Heart right ventricle (tissue), 16 donors: ENCODE data around the gene FEN1. TPM values are rescaled to one million over a fixed set of nuclear protein-coding genes. Genes with fewer than 3 reads are reported as not detected.

Source experiments
- ATAC-seq, 8 donors: fragments of 200-7000 bp; cut with Tn5 transposase; one replicate each; pipeline ENCODE4 v1.9.1; 2020; ENCODE audit warnings: mild to moderate bottlenecking in 8 of 8, moderate library complexity in 8 of 8, moderate number of reproducible peaks in 1 of 8
- DNase-seq, 2 donors: peaks; one replicate each; pipeline ENCODE4 v3.0.0-alpha.2; 2020
- H3K27ac ChIP-seq, 10 donors: fragments of 200-600 bp; sonication (generic) in 2 of 10; one replicate each; pipeline versions ENCODE4 v1.5.0 to v1.8.0; 2020 to 2022; ENCODE audit warnings: mild to moderate bottlenecking in 3 of 10
- H3K27me3 ChIP-seq, 7 donors: fragments of 200-600 bp; one replicate each; pipeline ENCODE4 v1.8.0; 2021 to 2022; ENCODE audit warnings: mild to moderate bottlenecking in 2 of 7
- H3K36me3 ChIP-seq, 9 donors: fragments of 200-600 bp; sonication (generic) in 1 of 9; one replicate each; pipeline versions ENCODE4 v1.5.0 to v1.8.0; 2020 to 2022; ENCODE audit warnings: mild to moderate bottlenecking in 2 of 9
- H3K4me1 ChIP-seq, 9 donors: fragments of 200-600 bp; sonication (generic) in 1 of 9; one replicate each; pipeline versions ENCODE4 v1.5.0 to v1.8.0; 2020 to 2022; ENCODE audit warnings: mild to moderate bottlenecking in 4 of 9
- H3K4me3 ChIP-seq, 10 donors: fragments of 200-600 bp; sonication (generic) in 2 of 10; one replicate each; pipeline versions ENCODE4 v1.5.0 to v1.8.0; 2020 to 2022; ENCODE audit warnings: mild to moderate bottlenecking in 7 of 10, moderate library complexity in 2 of 10
- H3K9me3 ChIP-seq, 11 donors: fragments of 200-600 bp in 10 of 11; sonication (generic) in 2 of 11; one replicate each; pipeline versions ENCODE4 v1.5.0 to v1.8.0; 2013 to 2022; ENCODE audit warnings: mild to moderate bottlenecking in 2 of 11, control low read depth in 1 of 11, moderate library complexity in 1 of 11
- WGBS, 2 donors: extraction: QIAGEN DNeasy Blood & Tissue Kit; methylation state at CpG; one replicate each; pipeline ENCODE4 v1.1.7; 2013; ENCODE audit warnings: inconsistent platforms in 1 of 2; 5-methylcytosine and 5-hydroxymethylcytosine counted together
- intact Hi-C, 10 donors: fragments of 100-400 bp; cut with DNase I; formaldehyde crosslinking; loops; one replicate each; pipeline versions ENCODE4 v1.11.1 to v1.14.2; 2022
- polyA plus RNA-seq, 2 donors: library from polyadenylated mRNA; stranded (reverse); fragments of 200-250 nt; gene quantifications; one replicate each; pipeline ENCODE4 v1.2.3, GENCODE V29; 2013
- total RNA-seq, 10 donors: library from RNA; stranded (reverse); fragmentation: NEBNext Ultra II Directional in 3 of 10; extraction: Animal tissue kit (Norgen Biotek cat#: 25700) in 3 of 10; gene quantifications; one replicate each; pipeline versions ENCODE4 v1.2.1 to v1.2.4, GENCODE V29; 2021 to 2023
- TF ChIP-seq, protein P1 (sequence below), 9 donors: fragments of 200-600 bp; sonication (generic) in 2 of 9; IDR thresholded peaks; one replicate each; pipeline versions ENCODE4 v1.5.0 to v1.8.0; 2021 to 2022; ENCODE audit warnings: antibody characterized with exemption in 9 of 9, mild to moderate bottlenecking in 5 of 9, moderate library complexity in 1 of 9
- donor health status: Arrhythmogenic right ventricular cardiomyopathy.
- donor health status: ischemic (EF 13 %, LVEDD 7.1; RV severe dilation, severe dysfunction).
- donor health status: healthy with polysubstance abuse.
- donor health status: DM: no; HTN: yes; CAD: no.
- donor health status: DM: no; HTN: no; CAD: no.
- donor health status: ischemic (EF 25% LVEDD 6.9; RV normal size, moderate dysfunction).
- donor health status: ischemic (EF 25% LVEDD 5.7; RV mildly dilated, moderate dysfunction).
- donor health status: healthy.
- donor health status: DM: yes; HTN: yes; CAD: no.
- donor health status: Ischemic cardiomyopathy.
- donor health status: ischemic (EF 35%, LVEDD 5.7; RV mildly dilated, moderate dysfunction).
- donor health status: nonischemic (EF 11% LVEDD 7.7; RV severe dilation, severe dysfunction).
- donor health status: DM: yes; HTN: yes; CAD: no.
- donor health status: PGD.
- donor health status: ischemic (EF 29% LVEDD 5.4; RV normal size, mild dysfunction).
- donor health status: nonischemic (EF 23%, LVEDD 6.1; RV moderate dilation, normal function).

FEN1 gene
- total and polyA plus RNA-seq, 12 donors, result 2.1 to 8.8 (median 6.2) TPM

DNA sequence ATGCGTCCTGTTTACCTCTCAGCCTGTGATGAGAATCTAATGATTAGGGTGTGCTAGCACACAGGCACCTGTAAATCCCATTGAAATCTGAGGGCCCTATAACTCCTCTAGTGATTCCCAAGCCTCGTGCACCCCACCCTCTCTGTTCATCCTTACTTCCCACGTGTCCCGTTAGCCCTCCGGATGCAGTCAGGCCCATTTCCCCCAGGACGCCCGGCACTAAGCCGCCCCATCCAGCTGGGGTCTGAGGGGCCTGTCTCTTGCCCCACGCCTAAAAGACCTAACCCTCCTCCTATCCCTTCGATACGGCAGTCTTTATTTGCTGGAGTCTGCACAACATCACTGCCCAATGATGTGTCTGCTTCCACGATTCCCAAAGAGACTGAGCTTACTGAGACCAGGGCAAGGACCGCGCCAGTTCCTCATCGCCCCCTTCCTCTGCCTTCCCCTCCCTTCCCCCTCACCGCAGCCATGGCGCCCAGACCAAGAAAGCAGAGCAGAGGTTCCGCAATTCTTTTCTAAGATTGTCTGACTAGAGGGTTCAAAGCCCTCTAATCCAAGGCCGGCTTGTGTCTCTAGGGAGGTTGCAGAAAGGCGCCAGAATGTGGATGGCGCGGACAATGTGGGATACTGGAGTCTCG, 34.3 kb downstream of the FEN1 start:
- Histone ChIP-seq H3K9me3 (no peaks in the 10 kb centered on the region), H3K4me3 (peak overlapping the region; percentile 44 to 86 (median 73)), H3K36me3 (peaks cover 0 to 4% (median 0%) of the 10 kb centered on the region in 9 donors), H3K27me3 (peaks cover 0 to 11% (median 0%) of the 10 kb centered on the region in 7 donors), H3K27ac (peak overlapping the region; percentile 40 to 95 (median 86)), H3K4me1 (peaks cover 9 to 53% (median 36%) of the 10 kb centered on the region in 9 donors)
- intact Hi-C loops, result loop anchor here in 2 of 10 donors (2.0 to 5.0 kb wide), 2 partner anchors 35 to 64 kb away; partner anchors contain the start of gene FADS3 (in 1 of the 2)
- ATAC-seq (peak in 5 of 8 donors; percentile 1 to 8 (median 4)), DNase-seq (no peak)
- TF ChIP-seq, protein P1, sequence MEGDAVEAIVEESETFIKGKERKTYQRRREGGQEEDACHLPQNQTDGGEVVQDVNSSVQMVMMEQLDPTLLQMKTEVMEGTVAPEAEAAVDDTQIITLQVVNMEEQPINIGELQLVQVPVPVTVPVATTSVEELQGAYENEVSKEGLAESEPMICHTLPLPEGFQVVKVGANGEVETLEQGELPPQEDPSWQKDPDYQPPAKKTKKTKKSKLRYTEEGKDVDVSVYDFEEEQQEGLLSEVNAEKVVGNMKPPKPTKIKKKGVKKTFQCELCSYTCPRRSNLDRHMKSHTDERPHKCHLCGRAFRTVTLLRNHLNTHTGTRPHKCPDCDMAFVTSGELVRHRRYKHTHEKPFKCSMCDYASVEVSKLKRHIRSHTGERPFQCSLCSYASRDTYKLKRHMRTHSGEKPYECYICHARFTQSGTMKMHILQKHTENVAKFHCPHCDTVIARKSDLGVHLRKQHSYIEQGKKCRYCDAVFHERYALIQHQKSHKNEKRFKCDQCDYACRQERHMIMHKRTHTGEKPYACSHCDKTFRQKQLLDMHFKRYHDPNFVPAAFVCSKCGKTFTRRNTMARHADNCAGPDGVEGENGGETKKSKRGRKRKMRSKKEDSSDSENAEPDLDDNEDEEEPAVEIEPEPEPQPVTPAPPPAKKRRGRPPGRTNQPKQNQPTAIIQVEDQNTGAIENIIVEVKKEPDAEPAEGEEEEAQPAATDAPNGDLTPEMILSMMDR (IDR thresholded peaks at IDR 0.05), result no peak
- WGBS, 2 donors, result 21% methylated on average over 23 of the region's 23 CpGs

DNA sequence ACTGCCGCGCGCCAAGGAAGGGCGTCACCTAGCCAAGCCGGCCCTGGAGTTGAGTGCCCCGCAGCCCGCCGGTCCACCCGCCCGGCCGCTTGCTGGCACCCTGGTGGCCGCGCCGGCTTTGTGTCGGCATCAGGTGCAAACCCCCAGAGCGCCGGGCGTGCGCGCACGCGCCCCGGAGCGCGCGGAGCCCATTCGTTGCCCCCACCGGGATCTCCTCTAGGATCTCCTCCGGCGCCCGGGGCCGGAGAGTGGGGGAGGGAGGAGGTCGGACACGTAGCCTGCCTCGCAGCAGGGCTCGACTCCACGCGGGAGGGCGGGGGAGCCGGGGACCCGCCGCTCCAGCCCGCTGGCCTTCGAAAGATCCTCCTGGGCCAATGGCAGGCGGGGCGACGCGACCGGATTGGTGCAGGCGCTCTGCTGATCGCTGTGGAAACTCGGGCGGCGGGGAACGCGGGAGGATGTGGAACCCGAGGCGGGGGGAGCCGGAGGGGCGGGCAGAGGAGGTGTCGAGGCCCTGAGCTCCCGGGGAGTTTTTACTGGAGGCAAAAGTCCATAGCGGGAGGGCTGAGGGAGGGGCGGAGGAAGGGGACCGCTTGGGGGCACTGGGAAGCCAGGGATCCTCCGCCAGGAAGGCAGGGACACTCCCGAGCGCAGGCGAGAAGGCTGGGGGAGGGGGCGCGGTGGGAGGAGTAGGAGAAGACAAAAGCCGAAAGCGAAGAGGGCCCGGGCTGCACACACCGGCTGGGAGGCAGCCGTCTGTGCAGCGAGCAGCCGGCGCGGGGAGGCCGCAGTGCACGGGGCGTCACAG, 35.1 kb downstream of the FEN1 start, which contains the start of gene FADS2:
Gene FADS2, plus strand, starts transcription at position 730 of the 808 bp plus-strand sequence. CDS start 91 bp downstream, outside the sequence.
- Histone ChIP-seq H3K4me3 (peak within 1 kb of the TSS; percentile 44 to 86 (median 73)), H3K4me1 (peaks cover 12 to 57% (median 43%) of the 10 kb centered on the region in 9 donors), H3K9me3 (no peaks in the 10 kb centered on the region), H3K27ac (peak within 1 kb of the TSS; percentile 40 to 95 (median 86)), H3K27me3 (peaks cover 0 to 11% (median 0%) of the 10 kb centered on the region in 7 donors), H3K36me3 (peaks cover 0 to 4% (median 0%) of the 10 kb centered on the region in 9 donors)
- WGBS, 2 donors, result 0 to 1% methylated on average over 83 of the region's 83 CpGs
- ATAC-seq, result peak; percentile 84 to 92 (median 88)
- DNase-seq, result peak; percentile 93 to 94
- TF ChIP-seq, protein P1 (IDR thresholded peaks at IDR 0.05), result peak in 1 of 9 donors; percentile 30
- intact Hi-C loops, result loop anchor here in 2 of 10 donors (2.0 to 5.0 kb wide), 2 partner anchors 35 to 63 kb away; partner anchors contain the start of gene FADS3 (in 1 of the 2)

DNA sequence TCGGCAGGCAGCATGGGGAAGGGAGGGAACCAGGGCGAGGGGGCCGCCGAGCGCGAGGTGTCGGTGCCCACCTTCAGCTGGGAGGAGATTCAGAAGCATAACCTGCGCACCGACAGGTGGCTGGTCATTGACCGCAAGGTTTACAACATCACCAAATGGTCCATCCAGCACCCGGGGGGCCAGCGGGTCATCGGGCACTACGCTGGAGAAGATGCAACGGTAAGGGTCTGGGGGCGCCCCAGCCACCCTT, 35.6 kb downstream of the FEN1 start:
- peaks cover 12 to 60% (median 48%) of the 10 kb centered on the region in 9 donors for H3K4me1 ChIP-seq
- peaks cover 0 to 3% (median 0%) of the 10 kb centered on the region in 9 donors for H3K36me3 ChIP-seq
- peaks cover 0 to 11% (median 0%) of the 10 kb centered on the region in 7 donors for H3K27me3 ChIP-seq
- H3K27ac ChIP-seq, result peak overlapping the region in 9 of 10 donors; percentile 77 to 95 (median 87)
- intact Hi-C loops, result loop anchor here in 1 of 10 donors (5.0 kb wide), 1 partner anchor 34 kb away; no protein-coding TSS in a partner anchor
- no peak for ATAC-seq
- DNase-seq, result no peak
- 1% methylated on average over 16 of the region's 16 CpGs for WGBS, 2 donors
- no peaks in the 10 kb centered on the region for H3K9me3 ChIP-seq
- TF ChIP-seq, protein P1 (IDR thresholded peaks at IDR 0.05), result no peak
- H3K4me3 ChIP-seq, result peak overlapping the region; percentile 44 to 86 (median 73)
